ENCODE results near the gene PCNX2.
"Not testable (repeated sequence)": the region's sequence is repeated elsewhere in the genome, so short reads cannot be mapped to it uniquely, and the experiment has no call there.

Gene PCNX2

DNA sequence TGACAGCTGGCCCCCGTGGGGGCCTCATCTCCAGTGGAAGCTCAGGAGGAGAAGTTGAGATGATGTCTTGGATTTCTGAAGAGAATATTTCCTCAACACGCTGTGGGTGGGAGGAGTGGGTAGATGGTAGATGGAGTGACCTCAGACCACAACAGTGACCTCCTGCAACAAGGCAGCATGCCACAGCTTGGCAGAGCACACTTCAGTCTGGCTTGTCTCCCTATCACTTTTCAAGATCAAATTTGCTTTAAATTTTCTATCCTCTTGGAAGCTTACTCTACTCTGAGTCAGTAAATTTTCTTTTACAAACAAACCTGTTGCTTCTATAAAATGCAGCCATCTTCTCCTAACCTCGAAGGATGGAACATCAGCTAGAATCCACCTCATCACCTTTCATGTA lies 285.4 kb downstream of the PCNX2 start:
- no peak for DNase-seq (ENCODE audit: low spot score)

DNA sequence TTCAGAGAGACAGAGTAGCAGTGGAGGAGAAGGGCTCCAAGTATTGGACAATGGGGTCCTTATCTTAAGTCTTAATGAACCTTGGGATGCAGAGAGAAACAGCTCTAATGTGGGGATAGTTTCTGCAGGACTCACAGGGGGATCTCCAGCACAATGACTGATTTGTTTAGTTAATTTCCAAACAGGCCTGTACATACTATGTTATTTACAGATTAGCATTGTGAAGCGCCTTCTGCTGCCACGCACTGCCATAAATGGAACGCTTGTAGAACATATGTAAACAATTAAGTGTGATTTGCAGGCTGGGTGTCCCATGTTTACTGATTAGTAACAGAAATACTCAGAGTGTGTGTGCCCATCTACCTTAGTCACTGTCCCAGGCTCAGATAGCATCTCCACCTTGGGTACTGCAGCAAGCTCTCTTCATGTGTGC lies 289.0 kb downstream of the PCNX2 start:
- DNase-seq (ENCODE audit: low spot score) = no peak

DNA sequence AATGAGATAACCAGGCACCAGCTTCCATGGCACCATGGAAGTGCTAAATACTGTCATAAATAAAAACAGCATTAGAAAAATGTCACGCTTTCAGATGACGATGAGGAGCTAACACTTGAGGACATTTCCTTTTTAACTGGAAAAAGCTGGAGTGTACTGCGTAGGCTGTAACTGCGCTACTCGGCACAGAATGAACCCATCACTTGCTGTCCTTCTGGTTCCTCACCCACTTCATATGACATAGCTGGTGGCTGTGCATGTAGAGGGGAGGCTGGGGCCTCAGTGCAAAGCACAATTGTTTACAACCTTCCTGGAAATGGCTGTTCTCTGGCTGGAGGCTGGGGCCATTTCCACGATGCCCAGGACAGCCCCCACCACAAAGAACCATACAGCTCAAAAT lies 289.4 kb downstream of the PCNX2 start:
- DNase-seq (ENCODE audit: low spot score) = no peak

DNA sequence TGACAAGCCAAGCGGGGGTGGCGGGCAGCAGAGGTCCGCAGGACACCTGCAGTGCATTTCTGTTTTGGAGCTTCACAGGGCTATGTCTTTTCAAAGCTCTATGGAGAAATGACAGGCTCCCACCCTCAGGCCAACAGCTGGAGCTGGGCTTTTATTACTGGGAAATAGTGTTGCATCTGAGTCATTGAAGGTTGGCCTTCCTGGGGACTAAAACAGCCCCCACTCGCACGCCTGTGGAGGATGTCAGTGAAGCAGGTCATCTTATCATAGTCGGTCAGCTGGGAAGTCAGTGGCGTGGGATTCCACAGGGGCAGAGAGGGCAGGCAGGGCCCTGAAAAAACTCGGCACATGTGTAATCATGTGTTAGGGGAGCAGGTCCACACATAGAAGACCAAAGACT lies 289.8 kb downstream of the PCNX2 start:
- no peak for DNase-seq (ENCODE audit: low spot score)

DNA sequence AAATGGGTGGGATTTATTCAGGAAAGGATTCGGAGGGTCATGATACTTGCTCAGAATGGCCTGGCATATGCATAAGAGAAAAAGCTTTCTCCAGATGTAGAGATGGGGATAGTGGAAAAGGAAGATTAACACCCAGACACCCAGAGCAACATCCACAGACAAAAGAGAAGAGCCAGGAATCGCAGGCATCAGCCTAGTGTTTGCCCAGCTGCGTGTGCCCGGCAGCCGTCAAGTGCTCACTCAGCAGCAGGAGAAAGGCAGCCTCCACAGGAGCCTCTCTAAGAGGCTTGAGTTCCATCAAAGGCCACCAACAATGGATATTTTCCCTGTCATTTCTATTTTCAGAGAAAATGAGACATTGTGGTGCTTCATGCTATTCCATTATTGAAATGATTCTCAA lies 290.4 kb downstream of the PCNX2 start:
- DNase-seq (ENCODE audit: low spot score) = no peak

DNA sequence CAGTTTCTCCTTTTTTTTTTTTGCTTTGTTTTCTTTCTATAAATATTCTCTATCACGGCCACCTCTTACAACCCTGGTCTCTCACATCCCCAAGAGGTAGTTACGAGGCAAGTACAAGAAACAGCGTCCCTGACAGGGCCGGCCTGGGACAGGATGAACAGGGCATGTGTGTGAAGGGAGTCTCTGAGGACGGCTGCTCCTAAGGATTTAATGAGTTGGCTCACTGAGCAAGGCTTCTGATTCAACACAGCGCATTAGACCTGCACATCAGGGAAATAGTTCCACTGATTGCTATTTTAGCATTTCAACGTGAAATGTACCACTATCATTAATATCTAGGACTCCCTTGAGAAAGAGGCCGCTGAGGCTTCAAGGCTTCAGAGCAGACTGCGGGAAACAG lies 291.1 kb downstream of the PCNX2 start:
- DNase-seq (ENCODE audit: low spot score) = no peak

DNA sequence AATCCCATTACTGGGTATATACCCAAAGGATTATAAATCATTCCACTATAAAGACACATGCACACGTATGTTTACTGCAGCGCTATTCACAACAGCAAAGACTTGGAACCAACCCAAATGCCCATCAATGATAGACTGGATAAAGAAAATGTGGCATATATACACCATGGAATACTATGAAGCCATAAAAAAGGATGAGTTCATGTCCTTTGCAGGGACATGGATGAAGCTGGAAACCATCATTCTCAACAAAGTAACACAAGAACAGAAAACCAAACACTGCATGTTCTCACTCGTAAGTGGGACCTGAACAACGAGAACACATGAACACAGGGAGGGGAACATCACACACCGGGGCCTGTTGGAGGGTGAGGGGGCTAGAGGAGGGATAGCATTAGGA lies 291.9 kb downstream of the PCNX2 start:
- not testable (repeated sequence) for DNase-seq (ENCODE audit: low spot score)

DNA sequence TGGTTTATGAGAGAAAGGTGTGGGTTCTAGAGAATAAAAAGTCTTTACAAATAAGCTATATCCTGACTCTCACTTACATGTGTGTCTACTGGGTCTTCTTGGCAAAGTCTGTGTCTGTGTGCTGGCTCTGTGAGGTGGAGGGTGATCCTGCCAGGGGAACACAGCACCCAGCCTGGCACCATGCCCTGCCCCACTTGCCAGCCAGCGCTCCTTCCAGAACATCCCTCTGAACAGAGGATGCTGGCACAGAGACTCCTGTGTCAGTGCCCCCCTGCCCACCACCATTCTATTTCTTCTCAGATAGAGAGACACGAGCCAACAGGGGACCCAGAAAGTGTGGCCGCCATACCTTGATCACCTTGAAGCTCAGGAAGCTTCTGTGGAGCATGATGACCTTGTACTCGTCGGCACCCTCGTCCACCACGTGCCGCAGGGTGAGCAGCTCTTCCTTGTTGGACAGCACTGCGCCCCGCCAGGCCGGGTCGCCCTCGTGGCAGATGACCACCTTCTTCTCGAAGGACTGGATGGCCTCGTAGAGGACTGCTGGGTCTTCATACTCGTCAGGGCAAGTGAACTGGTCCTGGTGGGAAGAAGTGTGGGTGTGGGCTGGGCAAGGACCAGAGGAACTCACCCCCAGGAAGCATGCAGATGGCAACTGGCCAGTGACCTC lies 295.4 kb downstream of the PCNX2 start:
- no peak for DNase-seq (ENCODE audit: low spot score)

DNA sequence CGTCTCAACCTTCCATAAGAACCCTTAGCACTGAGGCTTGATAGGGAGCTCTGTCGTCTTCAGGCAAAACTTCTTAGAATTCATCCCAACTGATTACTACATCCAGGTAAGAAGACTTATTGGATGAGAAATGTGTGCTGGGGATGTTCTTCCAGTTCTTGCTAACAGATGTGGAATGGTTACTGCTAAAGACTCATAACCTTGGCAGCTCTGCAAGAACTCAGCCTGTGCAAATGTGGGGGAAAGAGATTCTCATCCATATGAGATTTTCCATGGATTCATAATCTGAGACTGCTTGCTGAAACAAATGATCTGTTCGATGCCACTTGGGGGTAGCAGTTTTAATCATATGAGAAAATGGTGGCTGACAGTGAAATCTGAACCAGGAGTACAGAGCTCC lies 296.9 kb downstream of the PCNX2 start:
- no peak for DNase-seq (ENCODE audit: low spot score)

DNA sequence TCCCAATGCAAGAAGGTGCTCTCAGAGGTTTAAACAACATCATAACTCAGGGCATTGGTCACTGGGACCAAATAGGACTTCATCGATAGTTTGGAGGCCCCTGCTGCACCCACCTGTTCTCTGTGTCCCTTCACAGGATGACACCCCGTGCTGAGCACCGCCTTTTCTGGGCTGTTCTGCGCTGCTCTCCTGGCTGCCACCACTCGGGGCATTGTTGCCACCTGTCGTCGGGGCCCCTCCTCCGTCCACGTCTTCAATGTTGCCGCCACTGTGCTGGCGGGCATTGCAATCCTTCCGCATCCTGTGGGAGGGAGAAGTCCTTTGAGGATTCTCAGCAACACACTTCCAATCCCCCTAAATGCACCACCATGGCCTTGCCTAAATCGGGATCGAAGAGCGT lies 297.4 kb downstream of the PCNX2 start:
- DNase-seq (ENCODE audit: low spot score) = peak; percentile 30

DNA sequence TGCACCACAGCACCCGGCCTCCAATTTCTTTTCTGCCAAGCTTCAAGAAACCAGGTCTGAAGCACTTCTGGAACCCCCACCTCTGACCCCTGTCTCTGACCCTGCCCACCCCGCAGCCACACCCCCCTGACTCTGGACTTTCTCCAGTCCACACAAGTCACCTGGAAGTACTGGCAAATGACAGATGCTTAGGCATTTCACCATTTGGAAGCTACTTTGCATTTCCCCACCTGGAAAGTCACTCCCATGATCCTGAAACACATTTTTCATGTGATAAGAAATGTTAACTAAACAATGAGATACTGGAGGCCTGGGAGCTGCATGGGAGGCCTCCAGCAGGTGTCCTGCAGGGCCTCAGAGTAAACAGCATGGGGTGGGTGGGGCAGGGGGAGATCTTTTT lies 299.4 kb downstream of the PCNX2 start:
- no peak for DNase-seq (ENCODE audit: low spot score)

DNA sequence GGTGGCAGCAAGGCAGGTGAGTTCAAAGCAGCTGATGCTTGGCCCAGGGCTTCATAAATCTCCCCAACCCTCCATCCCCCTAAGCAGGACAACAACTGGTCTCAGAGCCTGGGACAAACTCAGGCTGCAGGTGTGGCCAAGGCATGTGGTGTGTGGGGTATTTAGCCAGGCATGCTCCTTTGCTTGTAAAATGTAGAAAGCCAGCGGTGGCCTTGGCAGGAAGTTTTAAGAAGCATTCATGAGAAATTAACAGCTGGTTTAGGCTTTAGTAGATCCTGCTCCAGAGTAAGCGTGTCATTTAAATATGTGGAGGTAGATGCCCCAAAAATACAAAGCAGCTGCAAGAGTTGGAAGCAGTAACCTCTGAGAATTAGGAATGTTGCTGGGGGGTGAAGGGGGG lies 300.3 kb downstream of the PCNX2 start:
- no peak for DNase-seq (ENCODE audit: low spot score)

DNA sequence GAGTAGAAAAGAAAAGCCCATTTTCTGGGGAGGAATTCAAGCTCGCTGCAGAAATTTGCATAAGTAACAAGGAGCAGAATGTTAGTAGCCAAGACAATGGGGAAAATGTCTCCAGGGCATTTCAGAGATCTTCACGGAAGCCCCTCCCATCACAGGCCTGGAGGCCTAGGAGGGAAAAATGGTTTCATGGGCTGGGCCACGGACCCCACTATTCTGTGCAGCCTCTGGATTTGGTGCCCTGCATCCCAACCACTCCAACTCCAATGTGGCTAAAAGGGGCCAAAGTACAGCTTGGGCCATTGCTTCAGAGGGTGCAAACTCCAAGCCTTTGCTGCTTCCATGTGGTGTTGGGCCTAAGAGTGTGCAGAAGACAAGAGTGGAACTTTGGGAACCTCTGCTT lies 302.0 kb downstream of the PCNX2 start:
- DNase-seq (ENCODE audit: low spot score) = no peak

DNA sequence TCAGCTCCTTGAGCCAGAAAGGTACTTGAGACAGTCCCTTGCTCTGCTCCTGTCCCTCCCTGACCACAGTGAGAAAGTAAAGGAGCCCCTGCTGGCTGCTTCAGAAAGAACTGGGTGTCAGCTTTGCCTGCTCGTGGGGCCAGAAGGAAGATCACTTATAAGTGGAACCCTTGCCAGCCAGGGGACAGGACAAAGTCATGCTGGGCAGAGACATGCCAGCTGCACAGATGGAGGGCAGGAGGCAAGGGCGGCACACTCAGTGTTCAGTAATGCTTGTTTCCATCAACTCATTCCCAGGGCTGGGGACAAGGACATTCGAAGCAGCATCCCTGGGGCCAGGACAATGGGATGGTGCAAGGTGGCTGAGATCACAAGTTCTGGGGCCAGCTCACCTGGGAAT lies 303.3 kb downstream of the PCNX2 start:
- DNase-seq (ENCODE audit: low spot score) = no peak

DNA sequence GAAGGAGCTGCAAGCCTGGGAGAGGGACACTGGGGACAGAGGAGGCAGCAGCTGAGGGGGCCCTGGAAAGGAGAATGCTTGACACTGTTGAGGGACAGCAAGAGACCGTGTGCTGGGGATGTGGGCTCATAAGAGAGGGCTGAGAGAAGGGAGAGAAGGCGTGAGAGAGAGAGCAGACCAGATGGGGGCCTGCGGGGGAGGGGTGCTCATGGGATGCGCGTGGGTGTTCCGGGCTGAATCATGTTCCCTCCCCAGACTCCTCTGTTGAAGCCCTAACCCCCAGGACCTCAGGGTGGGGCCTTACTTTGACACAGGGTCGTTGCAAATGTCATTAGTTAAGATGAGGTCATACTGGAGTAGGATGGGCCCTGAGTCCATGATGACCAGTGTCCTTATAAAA lies 304.3 kb downstream of the PCNX2 start:
- no peak for DNase-seq (ENCODE audit: low spot score)

DNA sequence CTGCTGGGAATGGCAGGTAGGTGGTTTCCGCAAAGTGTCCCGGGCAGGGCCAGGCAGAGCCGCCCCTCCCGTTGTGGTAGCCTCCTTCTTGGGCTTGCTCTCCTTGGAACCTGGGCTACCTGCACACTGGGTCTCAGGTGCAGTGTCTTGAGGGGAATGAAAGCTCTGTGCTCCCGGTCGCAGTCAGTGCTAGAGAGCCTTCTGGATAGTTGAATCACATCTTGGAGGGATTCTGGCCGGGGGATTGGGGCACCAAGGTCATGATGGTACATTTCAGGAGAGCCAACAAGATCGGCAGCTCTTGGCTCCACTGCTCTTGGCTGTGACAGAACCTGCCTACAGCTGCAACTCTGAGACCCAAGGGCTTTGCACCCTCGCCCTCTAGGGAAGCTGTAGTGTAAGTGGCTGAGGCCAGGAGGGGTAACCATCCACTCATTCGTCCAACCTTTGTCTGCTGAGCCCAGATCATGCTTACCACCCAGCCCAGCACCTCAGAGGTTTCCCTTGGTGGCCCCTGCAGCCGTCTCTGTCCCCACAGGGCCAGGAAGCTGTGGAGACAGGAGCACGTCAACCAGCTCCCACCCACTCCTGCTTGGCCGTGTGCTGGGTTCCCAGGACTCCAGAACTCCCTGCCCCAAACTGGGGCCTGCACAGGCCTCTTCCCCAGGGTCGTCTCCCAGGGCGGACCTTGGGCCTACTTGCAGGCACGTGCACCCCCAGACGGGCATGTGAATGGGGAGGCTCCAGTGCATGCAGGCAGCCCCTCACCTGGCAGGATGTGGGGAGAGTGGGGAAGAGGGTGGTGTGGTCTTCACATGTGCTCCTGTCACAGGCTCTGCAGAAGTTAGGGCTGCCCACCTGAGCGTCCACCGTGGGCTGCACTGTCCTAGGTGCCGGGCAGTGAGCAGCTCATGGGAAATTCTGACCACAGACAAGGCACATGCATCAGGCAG lies 305.1 kb downstream of the PCNX2 start:
- no peak for DNase-seq (ENCODE audit: low spot score)

DNA sequence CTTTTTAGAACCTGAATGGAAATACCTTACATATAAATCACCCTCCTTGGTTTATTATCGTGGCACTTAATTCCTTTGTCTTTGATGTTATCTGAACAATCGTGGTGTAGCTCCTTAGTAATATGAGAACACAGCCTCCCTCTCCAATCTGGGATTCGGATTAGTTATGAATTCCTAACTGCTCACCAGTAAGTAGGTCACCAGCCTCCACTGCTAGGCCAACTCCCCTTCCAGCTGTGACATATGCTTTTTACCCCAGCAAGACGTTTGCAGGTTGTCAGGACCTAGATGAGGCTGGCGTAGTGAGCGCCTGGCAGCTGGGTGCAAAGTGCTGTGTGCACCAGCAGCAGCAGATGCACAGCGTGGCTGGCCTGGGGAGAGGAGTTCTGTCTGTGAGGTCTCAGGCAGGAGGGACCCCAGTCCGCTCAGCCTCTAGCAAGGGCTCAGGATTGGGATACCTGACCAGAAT lies 306.9 kb downstream of the PCNX2 start:
- no peak for DNase-seq (ENCODE audit: low spot score)

DNA sequence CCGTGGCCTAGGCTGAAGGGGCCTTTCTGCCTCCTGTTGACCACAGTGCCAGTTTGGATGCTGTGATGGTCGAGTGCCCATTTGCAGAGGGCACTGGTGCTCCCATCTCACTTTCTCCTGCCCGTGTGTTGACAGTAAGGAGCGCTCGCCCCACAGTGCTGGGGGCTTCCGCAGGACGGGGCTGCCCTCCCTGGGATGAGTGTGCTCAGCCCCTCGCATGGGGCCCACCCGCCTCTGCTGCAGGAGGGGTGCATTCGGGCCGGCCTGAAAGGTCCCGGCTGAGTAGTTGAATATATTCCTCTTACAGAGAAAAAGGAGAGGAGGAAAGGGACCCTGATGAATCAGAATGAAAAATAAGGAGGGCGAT lies 307.8 kb downstream of the PCNX2 start:
- no peak for DNase-seq (ENCODE audit: low spot score)

DNA sequence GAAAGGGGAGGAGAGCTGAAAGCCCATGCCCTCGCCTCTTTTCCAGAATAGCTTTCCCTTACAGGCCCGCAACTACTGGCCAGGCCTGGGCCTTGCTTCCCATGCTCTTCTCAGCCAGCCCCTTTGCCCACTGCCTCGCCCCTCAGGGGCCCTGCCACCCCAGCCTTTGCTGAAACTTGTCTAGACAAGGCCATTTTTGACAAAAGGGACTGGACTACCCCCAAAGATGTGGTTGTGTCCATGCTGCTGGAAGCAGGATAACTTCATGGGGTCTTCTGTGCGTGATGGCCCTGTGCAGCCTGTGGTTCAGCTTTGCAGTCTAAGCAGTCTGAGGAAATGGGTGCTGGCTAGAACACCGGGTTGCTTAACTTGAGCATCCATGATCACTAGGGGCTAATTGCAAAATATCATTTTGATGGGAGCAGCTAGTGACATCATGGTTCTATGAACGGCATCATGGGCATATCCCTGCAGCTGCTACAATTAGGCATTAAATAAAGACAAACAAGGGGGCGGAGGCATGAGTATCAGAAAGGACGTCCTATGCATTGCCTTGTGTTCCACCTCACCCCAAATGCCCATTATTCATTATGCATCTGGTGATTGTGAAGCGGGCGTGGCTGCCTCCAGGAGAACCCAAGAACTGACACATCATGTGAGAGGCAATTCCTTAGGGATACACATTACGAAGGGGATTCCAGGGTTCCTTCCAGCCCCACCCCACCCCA lies 308.3 kb downstream of the PCNX2 start:
- no peak for DNase-seq (ENCODE audit: low spot score)

DNA sequence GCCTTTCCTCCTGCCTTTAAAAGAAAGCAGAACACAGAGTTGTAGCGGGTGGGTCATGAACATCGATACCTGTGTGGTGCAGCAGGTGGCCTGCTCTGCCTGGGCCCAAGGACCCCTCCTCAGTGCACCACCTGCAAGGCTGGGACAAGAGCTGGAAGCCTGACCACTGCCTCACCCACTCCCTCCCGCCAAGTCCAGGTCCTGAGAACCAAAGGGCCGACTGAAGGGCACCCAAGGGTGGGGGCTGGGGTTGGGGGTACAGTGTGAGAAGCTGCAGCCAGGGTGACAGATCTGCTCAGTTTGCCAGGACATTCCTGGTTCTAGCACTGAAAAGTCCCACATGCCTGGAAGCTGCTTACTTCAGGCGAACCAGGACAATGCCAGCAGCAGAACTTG lies 309.0 kb downstream of the PCNX2 start:
- no peak for DNase-seq (ENCODE audit: low spot score)

DNA sequence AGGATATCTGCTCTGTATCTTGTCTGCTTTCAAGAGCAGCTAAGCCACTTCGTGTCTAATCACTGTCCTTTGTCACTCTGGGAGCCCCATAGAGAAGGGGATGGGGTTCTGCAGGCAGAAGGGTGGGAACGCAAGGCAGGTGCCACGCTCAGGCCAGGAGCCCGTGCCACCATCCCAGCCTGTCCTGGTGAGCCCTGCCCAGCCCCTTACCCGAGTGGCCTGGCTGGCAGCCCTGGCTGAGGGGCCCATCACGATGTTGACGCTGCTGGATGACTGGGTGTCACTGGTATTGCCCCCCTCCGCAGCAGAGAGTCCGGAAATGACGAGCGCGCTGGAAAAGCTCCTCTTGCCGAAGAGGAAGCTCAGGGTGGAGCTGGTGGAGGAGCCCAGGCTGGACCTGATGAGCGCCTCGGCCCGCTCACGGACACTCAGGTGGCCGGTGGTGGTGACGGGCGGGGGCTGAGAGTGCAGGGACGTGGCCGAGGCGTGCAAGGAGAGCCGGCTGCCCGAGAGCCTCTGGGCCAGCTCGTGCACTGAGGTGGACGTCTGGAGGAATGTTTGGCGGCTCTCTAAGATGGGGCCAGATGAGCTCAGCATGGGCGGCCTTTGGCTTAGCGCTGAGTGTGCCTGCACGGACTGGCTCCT lies 309.5 kb downstream of the PCNX2 start:
- no peak for DNase-seq (ENCODE audit: low spot score)

Measured in iPS-NIHi11 (cell line).